HG03442 (cell line): ENCODE results near the gene ARHGAP19.

ENCODE experiments used
- ATAC-seq: cut with Tn5 transposase; IDR thresholded peaks from one replicate; pipeline ENCODE4 v1.9.1; 2021; ENCODE audit warnings: mild to moderate bottlenecking, moderate library complexity; ENCODE audit not compliant: unreplicated experiment

Gene ARHGAP19

DNA sequence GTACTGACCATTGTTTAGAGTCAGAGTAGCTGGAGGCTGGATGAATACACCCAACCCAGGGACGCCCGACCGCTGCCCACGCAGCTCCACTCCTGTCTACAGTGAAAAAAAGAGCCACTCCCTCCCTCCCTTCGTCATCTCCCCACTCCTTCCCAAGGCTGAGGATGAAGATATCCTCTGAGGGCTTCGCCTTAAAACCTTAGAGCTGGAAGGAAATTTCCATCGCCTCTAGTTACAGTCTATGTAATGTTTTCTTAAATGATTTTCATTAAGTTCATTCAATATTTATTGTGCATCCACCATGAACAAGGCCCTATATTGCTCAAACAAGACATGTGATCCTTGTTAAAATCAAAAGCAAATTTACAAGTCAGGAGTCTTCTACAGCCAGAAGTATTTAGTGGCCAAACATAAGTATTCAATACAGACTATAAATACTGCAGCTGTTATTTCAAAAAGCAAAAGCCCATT is 95.4 kb downstream of the ARHGAP19 start:
- no peak for ATAC-seq

DNA sequence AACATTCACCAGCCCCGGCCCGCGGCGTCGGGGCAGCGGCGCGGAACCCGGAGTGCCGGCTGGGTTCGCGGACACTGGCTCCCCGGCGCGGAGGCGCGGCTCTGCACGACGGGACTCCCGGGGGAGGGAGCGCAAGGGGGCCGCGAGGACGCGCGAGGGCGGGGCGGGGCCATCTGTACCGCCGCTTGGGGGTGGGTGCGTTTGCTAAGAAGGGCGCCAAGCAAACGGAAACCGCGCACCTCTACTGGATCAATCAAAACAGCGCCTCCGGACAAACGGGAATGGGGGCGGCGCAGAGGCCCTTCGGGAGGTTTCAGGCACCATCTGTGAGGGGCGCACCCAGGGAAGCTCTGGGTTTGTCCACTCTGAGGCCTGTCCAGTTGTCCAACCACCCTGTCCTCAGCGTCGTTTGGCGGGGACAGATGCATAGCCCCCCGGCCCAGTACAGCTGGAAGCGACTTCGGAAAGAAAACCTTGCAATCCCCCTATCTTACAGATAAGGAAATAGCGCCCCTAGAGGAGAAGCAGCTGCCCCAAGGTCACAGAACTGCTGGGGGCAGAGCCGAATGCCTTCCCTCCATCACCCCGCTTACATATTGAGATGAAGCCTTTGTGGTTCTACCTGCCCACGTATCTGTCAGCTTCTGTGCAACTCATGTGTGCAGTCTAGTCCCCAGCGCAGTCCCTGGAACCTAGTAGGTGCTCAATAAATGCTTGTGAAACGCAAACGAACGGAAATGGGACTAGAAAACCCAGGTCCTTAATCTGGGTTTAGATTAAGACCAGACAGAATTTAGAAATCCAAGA is 96.0 kb downstream of the ARHGAP19 start:
- ATAC-seq = peak; percentile 52

DNA sequence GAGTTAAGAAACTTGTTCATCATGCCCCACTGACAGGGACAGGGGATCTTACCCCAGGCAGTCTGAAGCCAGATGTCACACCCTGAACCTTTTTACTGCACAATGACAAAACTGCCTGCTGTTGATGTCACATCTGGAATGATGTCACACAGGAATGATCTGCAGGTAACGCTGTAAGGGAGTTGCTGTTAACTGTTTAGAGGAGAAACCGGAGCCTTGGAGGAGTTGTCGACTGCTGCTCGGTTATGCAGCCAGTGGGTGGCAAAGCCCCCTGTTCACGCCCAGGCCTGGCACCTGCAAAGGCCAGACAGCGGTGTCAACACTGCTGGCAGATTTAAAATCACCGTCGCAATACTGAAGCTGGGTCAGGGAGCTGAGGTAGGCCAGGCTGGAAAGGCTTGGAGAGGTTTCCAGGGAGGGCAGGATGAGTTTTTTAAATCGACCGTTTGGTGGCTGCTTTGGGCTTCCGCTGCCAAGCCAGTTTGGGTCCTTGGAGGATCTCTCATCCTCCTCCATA is 96.7 kb downstream of the ARHGAP19 start:
- no peak for ATAC-seq

DNA sequence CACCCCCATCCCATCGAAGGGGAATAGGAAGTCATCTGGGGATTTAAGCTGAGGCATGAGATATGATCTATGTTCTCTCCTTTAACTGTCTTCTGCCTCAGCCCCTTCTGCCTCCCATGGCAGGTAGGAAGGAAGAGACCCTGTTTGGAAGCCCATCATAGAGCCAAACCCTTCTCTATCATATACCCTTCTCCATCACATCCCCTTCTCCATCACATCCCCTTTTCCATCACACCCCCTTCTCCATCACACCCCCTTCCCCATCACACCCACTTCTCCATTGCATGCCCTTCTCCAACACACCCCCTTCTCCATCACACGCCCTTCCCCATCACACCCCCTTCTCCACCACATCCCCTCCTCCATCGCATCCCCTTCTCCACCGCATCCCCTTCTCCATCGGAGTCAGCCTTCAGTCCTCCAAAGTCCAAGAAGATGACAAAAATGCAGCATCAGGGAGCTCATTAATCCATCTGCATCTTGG is 99.4 kb downstream of the ARHGAP19 start:
- no peak for ATAC-seq

DNA sequence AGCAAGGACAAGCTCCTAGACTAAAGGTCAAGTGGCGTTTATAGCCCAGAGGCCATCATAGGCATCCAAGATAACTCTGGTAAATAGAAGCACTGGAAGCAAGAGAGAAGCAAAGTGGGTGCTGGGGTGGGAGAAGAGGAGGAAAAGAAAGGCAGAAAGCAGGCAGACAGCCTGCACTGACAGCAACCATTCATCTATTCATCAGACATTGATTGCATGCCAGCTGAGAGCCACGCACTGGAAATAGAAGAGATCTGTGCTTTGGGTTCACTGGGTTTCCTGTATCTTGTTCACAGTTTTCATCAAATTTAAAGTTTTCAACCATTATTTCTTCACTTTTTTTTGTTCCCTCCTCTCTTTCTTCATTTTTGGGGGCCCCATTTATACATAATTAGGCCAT is 102.0 kb downstream of the ARHGAP19 start:
- ATAC-seq = no peak

DNA sequence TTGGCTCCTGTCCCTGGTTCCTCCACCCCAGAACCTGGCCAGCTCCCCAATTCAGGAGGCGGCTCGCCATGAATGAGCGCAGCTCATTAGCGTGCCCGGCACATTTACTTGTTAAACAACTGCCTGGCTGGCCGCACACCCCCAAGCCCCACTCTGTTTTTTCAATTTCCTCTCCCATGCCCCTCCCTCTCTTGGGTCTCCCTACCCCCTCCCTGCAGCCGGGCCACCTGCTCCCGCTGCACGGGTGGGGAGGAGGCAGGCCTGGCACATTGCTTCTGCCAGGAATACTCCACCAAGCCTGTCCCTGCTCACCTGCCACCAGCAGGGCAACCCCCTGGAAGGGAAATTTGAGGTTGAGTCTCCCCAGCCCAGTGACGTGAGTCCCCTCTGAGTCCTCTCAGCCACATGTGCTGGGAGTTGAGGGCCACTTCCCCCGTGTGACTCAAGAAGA is 104.2 kb downstream of the ARHGAP19 start:
- no peak for ATAC-seq

DNA sequence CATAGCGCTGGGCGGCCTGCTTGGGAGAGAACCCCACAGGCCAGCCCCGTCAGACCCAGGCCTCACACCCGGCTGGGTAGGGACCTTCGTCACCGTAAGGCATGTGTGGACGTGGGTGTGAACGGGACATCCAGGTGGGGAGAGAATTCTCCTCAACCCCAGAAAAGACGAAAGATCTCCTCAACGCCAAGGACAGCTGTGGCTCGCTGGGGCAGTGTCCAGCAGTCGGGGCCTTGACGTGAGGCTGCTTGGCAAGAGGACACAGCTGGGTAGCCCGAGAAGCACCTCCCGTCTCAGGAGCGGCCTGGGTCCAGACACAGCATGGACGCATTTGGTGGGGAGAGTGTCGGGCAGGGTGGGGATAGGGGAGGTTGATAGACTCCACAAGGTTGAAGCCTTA is 105.5 kb downstream of the ARHGAP19 start:
- ATAC-seq = no peak

DNA sequence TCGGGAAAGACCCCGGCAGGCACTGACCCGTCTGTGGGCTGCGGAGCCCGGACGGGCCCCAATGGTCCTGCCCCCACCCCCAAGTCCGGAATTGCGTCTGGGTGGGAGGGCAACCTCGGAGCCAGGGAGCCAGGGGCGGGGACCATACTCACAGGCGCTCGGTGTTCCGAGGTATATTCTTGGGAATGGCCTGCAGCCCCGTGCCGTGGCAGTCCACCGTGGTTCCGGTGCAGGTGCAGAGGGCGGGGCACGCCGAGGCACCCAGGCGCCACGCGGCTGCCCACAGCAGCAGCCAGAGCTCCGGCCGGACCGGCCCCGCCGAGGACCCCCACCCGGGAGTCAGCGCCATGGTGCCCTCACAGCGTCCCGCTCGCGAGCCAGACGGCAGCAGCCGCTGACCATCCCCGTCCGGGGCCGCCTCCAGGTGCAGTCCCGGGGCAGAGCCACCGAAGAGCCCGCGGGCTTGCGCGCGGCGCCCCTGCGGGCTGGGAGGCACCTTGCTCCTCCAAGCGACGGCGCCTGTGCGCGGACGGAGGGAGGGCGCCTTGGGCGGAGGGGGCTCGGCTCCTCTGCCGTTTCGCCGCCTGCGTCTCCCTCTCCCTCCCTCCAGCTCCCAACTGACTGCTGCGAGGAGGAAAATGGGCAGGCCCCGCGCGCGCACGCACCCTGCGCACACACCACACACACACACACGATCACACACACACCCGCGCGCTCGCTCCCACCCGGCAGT is 106.9 kb downstream of the ARHGAP19 start, which contains the start of gene SLIT1:
TSS of gene SLIT1 (minus strand) at position 634 of the 733 bp plus-strand sequence. CDS start at position 349, 285 bp downstream.
- ATAC-seq = no peak

DNA sequence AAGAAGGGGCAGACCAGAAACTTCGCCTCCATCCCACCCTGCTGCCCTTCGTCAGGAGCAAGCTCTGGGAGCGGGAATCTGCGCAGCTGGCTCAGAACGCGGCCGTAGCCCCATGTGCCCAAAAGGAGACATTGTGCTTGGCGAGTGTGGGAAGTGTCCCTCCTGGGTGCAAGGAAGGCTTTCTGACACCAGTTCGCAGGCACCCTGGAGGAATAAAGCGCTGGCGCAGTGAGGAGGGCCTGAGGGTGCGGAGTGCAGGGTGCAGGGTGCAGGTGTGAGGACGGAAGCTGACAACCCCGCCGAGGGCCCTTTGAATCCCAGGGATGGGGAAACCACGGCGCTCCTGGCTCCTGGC is 107.5 kb downstream of the ARHGAP19 start:
- no peak for ATAC-seq

DNA sequence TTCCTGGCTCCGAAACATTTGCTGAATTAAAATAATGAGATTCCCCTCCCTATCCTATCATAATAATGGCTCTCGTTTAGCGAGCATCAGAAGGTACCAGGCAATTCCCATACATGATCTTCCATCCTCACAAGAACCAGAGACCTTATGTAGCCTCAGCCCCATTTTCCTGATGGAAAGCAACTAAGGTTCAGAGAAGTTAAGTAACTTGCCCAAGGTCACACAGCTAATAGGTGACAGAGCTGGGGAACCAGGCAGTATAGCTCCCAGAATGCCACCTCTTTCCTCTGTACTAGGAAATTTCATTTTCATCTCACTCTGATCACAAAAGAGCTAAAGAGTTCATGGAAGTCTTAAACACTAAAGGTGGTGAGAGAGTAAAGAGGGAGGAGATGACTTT is 109.1 kb downstream of the ARHGAP19 start:
- ATAC-seq = no peak

DNA sequence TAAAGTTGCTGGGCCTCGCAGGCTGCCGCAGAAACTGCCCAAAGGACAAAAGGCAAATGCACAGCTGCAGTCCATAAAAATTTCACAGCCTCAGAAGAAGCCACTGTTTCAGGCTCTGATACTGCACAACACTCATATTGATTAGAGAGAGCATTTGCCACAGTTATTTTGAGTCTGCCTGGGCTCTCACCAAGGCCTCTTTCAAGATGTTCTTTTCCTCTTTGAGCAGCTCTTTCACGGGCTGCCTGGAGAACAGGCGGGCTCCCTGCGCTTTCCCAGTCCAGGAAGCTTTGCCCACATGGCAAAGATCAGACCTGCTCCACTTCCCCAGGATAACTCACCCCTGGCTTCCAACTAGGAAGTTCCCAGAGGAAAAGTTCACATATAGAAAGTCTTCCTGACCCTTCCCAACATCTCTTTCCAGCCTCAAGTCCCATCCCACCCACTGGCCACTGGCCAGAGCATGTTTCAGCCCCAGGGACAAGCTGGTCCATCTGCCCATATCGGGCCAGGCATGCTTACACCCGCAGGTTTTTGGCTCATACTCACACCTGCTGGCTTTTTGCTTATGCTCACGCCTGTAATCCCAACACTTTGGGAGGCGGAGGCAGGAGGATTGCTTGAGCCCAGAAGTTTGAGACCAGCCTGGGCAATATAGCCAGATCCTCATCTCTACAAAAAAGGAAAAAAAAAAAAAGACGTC is 110.0 kb downstream of the ARHGAP19 start:
- ATAC-seq = no peak

DNA sequence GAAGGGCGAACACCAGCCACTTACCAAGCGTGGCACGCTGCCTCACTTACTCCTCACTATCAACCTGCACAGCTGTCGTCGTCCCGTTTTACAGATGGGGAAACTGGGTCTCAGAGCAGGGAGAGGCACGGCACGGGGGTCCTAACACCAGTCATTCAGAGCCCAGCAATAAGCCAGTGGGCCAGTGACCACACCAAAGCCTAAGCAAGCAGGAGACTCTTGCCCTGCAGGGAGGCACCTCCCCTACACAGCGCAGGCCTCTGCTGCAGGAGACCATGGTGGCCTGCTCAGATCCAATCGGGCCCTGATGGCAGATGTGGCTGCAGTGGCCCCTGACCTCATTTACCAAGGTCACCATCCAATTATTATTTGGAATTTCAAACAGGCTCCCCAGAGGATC is 111.5 kb downstream of the ARHGAP19 start:
- ATAC-seq = no peak

DNA sequence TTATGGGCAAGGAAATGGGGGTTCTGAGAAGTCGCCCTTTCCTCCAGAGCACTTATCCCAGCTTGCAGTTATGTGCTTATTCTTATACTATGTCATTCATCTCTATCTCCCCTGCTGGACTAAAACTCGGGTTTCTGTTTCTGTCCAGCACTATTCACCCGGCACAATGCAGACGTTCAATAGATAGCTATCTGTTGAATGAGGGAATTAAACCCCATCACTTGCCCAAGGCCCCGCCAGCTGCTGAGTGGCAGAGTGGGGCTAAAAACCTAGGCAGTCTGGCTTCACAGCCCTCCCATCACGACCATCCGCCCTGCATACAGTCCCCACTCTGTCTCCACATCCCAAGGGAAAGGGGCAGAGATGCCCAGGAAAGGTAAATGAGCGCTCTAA is 112.1 kb downstream of the ARHGAP19 start:
- no peak for ATAC-seq

DNA sequence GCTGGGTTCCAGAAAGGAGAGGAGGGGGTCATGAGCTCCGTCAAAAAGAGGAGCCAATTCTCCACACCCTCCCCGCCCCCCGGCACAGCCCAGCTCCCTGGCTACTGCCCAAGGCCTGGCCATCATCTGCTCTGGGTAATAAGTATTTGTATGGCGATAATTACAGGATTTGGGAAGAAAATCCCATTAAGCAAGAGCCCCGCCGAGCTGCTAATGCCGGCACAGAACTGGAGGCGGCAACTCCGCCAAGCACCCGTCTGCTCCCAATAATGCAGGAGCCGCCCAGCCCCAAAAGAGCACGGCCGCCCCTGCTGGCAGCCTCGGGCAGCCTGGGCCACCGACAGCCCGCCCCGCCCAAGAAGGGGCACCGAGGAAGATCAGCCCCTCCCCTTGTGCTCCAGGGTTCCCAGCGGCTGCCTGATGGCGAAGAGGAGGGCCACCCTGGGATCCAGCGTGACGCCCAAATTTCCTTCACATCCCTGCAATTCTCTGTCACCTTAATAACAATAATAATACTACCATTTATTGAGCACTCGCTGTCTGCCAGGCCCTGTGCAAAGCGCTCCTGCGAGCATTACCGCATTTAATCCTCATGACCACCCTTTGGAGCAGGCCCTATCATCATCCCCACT is 112.6 kb downstream of the ARHGAP19 start:
- no peak for ATAC-seq

DNA sequence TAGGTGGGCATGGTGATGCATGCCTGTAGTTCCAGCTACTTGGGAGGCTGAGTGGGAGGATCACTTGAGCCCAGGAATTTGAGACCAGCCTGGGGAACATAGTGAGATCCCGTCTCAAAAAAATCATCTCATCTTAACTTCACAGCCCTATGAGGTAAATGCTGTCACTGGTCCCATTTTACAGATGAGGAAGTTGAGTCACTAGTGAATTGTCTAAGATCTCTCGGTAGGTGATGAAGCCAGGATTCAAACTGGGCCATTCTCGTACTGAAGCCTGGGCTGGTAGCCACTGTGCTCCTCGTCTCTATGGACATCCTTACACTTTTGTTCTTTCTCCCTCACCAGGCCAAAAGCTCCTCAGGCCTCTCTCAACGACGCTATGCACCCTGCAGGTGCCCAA is 113.1 kb downstream of the ARHGAP19 start:
- no peak for ATAC-seq

DNA sequence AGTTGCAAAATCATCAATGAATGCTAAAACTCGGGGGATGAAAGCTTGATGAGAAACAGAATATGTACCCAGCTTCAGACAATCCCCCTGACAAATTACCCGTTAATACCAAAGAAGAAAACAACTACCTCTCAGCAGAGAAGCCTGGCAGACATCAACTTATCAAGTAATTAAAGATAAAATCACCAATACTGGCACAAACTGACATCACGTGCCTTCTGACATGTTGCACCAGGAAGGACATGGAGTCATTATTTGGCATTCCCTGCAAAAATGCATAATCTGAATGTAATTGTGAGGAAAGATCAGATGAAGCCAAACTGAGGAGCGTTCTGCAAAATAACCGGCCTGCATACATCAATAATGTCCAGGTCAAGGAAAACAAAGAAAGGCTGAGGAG is 114.4 kb downstream of the ARHGAP19 start:
- no peak for ATAC-seq

DNA sequence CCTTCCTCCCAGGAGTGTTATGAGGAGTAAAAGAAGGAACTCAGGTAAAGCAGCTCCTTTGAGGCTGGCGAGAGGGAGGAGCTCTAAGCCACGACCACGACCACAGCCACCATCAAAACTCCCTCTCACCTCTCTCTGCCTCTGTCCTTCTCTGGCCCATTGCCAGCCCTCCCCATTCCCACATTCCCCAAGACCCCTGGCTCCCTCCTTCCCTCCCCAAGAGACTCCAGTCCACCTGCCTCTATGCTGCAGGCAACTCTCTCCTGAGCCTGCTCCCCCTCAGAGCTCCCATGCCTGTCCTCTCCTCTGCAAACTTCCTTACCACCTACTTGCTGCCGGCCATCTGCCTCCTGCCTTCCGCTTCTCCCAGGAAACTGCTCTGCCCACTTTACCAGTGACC is 116.2 kb downstream of the ARHGAP19 start:
- no peak for ATAC-seq

DNA sequence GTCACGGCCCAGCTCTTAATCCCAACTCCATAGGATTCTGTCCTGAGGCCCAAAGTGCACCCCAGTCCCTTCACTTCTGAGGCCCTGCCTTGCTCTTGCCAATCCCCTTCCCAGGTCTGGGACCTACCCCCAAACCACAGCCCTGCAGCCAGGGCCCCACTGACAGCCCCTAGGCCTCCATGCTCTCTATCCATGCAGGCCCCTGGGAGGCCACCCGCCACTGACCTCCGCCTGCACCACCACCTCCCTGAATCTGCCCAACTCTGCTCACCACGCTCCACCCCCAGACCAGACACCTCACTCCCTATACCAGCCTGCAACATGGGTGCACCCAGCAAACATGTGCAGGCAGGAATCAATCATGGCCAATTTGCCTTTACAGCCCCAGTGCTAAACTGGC is 116.9 kb downstream of the ARHGAP19 start:
- ATAC-seq = no peak

DNA sequence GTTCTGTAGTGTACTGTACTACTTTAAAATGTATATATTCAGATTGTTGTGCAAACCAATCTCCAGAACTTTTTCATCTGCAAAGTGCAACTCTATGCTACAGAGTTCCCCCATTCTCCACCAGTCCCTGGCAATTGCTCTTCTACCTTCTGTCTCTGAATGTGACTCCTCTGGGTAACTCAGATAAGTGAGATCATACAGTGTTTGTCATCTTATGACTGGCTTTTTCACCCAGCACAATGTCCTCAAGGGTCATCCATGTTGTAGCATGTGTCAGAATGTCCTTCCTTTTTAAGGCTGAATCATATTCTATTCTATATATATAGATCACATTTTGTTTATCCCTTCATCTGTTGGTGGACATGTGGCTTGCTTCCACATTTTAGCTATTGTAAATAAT is 117.5 kb downstream of the ARHGAP19 start:
- ATAC-seq = no peak

DNA sequence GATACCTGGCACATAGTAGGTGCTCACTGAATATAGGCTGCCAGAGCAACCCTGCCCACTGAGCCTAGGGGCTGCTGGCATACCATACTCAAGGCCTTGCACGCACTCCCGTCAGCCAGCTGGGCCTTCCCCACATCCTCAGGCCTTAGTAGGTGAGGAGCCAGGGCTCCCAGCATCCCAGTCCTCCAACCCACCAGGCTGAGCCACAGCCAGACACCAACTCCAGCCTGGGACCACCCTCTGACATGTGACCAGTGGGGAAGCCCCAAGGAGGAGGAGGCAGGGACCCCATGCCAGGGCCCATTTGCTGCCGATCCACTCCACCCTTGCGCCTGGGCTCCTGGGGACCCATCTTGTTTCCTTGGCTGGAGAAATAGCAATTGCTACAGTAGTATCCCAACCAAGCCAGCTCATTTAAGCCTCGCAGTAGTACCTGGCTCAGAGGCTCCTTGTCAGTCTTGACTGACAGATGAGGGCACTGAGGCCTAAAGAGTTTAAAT is 118.1 kb downstream of the ARHGAP19 start:
- ATAC-seq = no peak

DNA sequence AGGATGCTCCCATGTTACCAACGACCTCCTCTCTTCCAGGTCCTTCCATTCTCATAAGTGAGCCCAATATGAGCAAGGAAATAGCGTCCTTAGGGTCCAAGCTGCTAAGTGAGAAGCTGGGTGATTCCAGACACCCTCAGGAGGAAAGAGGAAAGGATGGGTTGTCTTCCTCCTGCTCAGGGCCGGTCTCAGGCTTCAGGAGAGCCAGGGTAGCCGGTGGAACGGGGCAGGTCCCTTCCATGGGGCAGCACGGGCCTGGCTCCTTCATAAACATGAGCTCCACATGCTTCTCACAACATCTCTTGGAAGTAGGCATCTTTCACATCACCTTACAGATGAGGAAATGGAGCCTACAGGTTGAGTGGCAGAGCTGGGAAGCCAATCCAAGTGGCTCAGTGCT is 119.4 kb downstream of the ARHGAP19 start:
- no peak for ATAC-seq
